Measurements from ENCODE around the gene PPP1R11. TPM values are rescaled to one million over a fixed set of nuclear protein-coding genes. Genes with fewer than 3 reads are reported as not detected.

Gene PPP1R11
- total RNA-seq, 1 donor from 2014 or later = 73.4 TPM

GRCh38 chr6:30041821-30042220 lies 25.2 kb upstream of the PPP1R11 start:
- Histone ChIP-seq H3K36me3 (ENCODE audit: control insufficient read depth, insufficient read depth, low read length) (no peaks in the 10 kb centered on the region), H3K4me3 (ENCODE audit: low read depth, low read length) (no peak overlapping the region), H3K27me3 (ENCODE audit: control insufficient read depth, insufficient read depth, low read length) (no peaks in the 10 kb centered on the region)
- TF ChIP-seq CTCF (IDR thresholded peaks at IDR 0.05; ENCODE audit: insufficient read depth, low read length, poor library complexity, severe bottlenecking) = no peak
- DNase-seq (ENCODE audit: low read depth) = no peak

- H3K36me3 ChIP-seq (ENCODE audit: control insufficient read depth, insufficient read depth, low read length) = no peaks in the 10 kb centered on the region
- no peak overlapping the region for H3K4me3 ChIP-seq (ENCODE audit: low read depth, low read length)
- DNase-seq (ENCODE audit: low read depth) = no peak
- no peak for TF ChIP-seq CTCF (IDR thresholded peaks at IDR 0.05; ENCODE audit: insufficient read depth, low read length, poor library complexity, severe bottlenecking)
- H3K27me3 ChIP-seq (ENCODE audit: control insufficient read depth, insufficient read depth, low read length) = no peaks in the 10 kb centered on the region
These were observed 24.5 kb upstream of the PPP1R11 start for GRCh38 chr6:30042476-30042875.

- no peak for DNase-seq (ENCODE audit: low read depth)
- TF ChIP-seq CTCF (IDR thresholded peaks at IDR 0.05; ENCODE audit: insufficient read depth, low read length, poor library complexity, severe bottlenecking) = no peak
- Histone ChIP-seq H3K27me3 (ENCODE audit: control insufficient read depth, insufficient read depth, low read length) (no peaks in the 10 kb centered on the region), H3K36me3 (ENCODE audit: control insufficient read depth, insufficient read depth, low read length) (no peaks in the 10 kb centered on the region), H3K4me3 (ENCODE audit: low read depth, low read length) (no peak overlapping the region)
These were observed 24.1 kb upstream of the PPP1R11 start for GRCh38 chr6:30042914-30043313.

- Histone ChIP-seq H3K27me3 (ENCODE audit: control insufficient read depth, insufficient read depth, low read length) (no peaks in the 10 kb centered on the region), H3K4me3 (ENCODE audit: low read depth, low read length) (no peak overlapping the region), H3K36me3 (ENCODE audit: control insufficient read depth, insufficient read depth, low read length) (no peaks in the 10 kb centered on the region)
- no peak for DNase-seq (ENCODE audit: low read depth)
- TF ChIP-seq CTCF (IDR thresholded peaks at IDR 0.05; ENCODE audit: insufficient read depth, low read length, poor library complexity, severe bottlenecking) = no peak
These were observed 23.3 kb upstream of the PPP1R11 start for GRCh38 chr6:30043744-30044143.

- no peak for TF ChIP-seq CTCF (IDR thresholded peaks at IDR 0.05; ENCODE audit: insufficient read depth, low read length, poor library complexity, severe bottlenecking)
- Histone ChIP-seq H3K27me3 (ENCODE audit: control insufficient read depth, insufficient read depth, low read length) (no peaks in the 10 kb centered on the region), H3K4me3 (ENCODE audit: low read depth, low read length) (no peak overlapping the region), H3K36me3 (ENCODE audit: control insufficient read depth, insufficient read depth, low read length) (no peaks in the 10 kb centered on the region)
- DNase-seq (ENCODE audit: low read depth) = no peak
These were observed 22.4 kb upstream of the PPP1R11 start for GRCh38 chr6:30044630-30045029.

- no peak for TF ChIP-seq CTCF (IDR thresholded peaks at IDR 0.05; ENCODE audit: insufficient read depth, low read length, poor library complexity, severe bottlenecking)
- no peak for DNase-seq (ENCODE audit: low read depth)
- no peak overlapping the region for H3K4me3 ChIP-seq (ENCODE audit: low read depth, low read length)
These were observed 19.8 kb upstream of the PPP1R11 start for GRCh38 chr6:30047220-30047619.

More at GRCh38 chr6:30047220-30047619, 19.8 kb upstream of the PPP1R11 start:
- H3K27me3 ChIP-seq (ENCODE audit: control insufficient read depth, insufficient read depth, low read length) = no peaks in the 10 kb centered on the region
- no peaks in the 10 kb centered on the region for H3K36me3 ChIP-seq (ENCODE audit: control insufficient read depth, insufficient read depth, low read length)
